DOHH2 (cell line): Measurements from ENCODE around the gene CEBPE.

Experiments
- H3F3A ChIP-seq: fragments of 200-600 bp; sonication (generic), shearing (Covaris generic); 2 replicates; pipeline ENCODE4 v1.6.0; 2016; ENCODE audit warnings: antibody characterized with exemption, mild to moderate bottlenecking; ENCODE audit not compliant: control insufficient read depth, insufficient read depth
- H3K27ac ChIP-seq: fragments of 200-600 bp; sonication (generic); 2 replicates; pipeline ENCODE4 v1.5.1; 2014; ENCODE audit warnings: low read depth, mild to moderate bottlenecking, low read length, moderate library complexity
- H3K27me3 ChIP-seq: fragments of 200-600 bp; sonication (generic); 2 replicates; pipeline ENCODE4 v1.6.1; 2014; ENCODE audit warnings: mild to moderate bottlenecking, low read length, mixed read lengths; ENCODE audit not compliant: control insufficient read depth
- H3K36me3 ChIP-seq: fragments of 200-600 bp; sonication (generic); 2 replicates; pipeline ENCODE4 v1.6.1; 2014; ENCODE audit warnings: mild to moderate bottlenecking, low read length, moderate library complexity, mixed read lengths; ENCODE audit not compliant: control insufficient read depth
- H3K4me1 ChIP-seq: fragments of 200-600 bp; sonication (generic); 2 replicates; pipeline ENCODE4 v1.6.1; 2014; ENCODE audit warnings: mild to moderate bottlenecking, low read length, mixed read lengths; ENCODE audit not compliant: control insufficient read depth
- H3K4me2 ChIP-seq: fragments of 200-600 bp; sonication (generic); 2 replicates; pipeline ENCODE4 v1.6.0; 2014; ENCODE audit warnings: mild to moderate bottlenecking, low read length, moderate library complexity
- H3K4me3 ChIP-seq: fragments of 200-600 bp; sonication (generic); 2 replicates; pipeline ENCODE4 v1.5.1; 2014; ENCODE audit warnings: mild to moderate bottlenecking, low read length, mixed read lengths
- H3K79me2 ChIP-seq: fragments of 200-600 bp; sonication (generic); 2 replicates; pipeline ENCODE4 v1.6.1; 2014; ENCODE audit warnings: mild to moderate bottlenecking, low read length, mixed read lengths; ENCODE audit not compliant: control insufficient read depth
- H3K9me2 ChIP-seq: fragments of 200-600 bp; sonication (generic); replicated peaks from 2 replicates; pipeline ENCODE4 v1.6.1; 2014; ENCODE audit warnings: mild to moderate bottlenecking, low read length, mixed read lengths; ENCODE audit not compliant: control insufficient read depth
- H3K9me3 ChIP-seq: fragments of 200-600 bp; sonication (generic); 2 replicates; pipeline ENCODE4 v1.6.1; 2014; ENCODE audit warnings: antibody characterized with exemption, low read length, mixed read lengths; ENCODE audit not compliant: control insufficient read depth, insufficient read depth
- H4K20me1 ChIP-seq: fragments of 200-600 bp; sonication (generic); 2 replicates; pipeline ENCODE4 v1.6.0; 2014; ENCODE audit warnings: low read depth, mild to moderate bottlenecking, antibody characterized with exemption, low read length, moderate library complexity; ENCODE audit not compliant: control insufficient read depth, insufficient read depth
- CTCF ChIP-seq: fragments of 200-600 bp; sonication (generic); IDR thresholded peaks from one replicate; pipeline ENCODE4 v1.5.1; 2014; ENCODE audit warnings: antibody characterized with exemption, mild to moderate bottlenecking, low read depth, low read length; ENCODE audit not compliant: poor library complexity, severe bottlenecking
- EZH2phosphoT487 ChIP-seq: fragments of 200-600 bp; sonication (generic); IDR thresholded peaks from 2 replicates; pipeline ENCODE4 v1.6.1; 2017; ENCODE audit warnings: borderline replicate concordance, mild to moderate bottlenecking, antibody characterized with exemption, low read length, moderate library complexity, mixed read lengths

Gene CEBPE

DNA sequence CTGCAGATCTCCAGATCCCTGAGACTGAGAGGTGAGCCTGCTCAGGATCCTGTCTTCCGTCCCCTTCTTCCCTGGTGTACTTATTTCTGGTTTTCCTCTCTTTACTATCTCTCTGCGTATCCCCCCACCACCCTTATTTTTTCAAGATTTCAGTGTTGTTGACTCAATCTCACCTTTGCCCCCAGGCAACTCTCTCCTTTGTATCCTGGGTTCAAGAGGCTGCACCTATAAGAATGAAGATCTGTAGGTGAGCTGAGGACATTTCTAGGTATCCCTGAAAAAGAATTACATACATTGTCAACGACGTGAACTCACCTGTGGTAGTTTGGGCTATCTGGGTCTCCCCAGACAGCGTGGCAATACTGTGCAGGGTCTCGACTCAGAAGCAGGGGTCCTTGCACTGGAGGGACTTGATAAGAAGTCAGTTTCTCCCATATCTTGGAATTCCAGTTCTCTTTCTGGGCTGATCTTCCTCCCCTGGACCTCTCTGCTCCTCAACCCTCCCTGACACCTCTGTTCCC lies 14.9 kb downstream of the CEBPE start:
- Histone ChIP-seq H3K27ac (no peak overlapping the region), H3K36me3 (no peaks in the 10 kb centered on the region), H4K20me1 (no peaks in the 10 kb centered on the region), H3F3A (no peaks in the 10 kb centered on the region), H3K4me3 (no peak overlapping the region), H3K9me3 (no peaks in the 10 kb centered on the region), H3K27me3 (no peaks in the 10 kb centered on the region; the same call in 1 of the 2 replicates), H3K9me2 (no peaks in the 10 kb centered on the region), H3K79me2 (no peaks in the 10 kb centered on the region), H3K4me2 (no peak overlapping the region), H3K4me1 (peaks cover 12% of the 10 kb centered on the region)
- TF ChIP-seq CTCF (no peak), EZH2phosphoT487 (no peak)

DNA sequence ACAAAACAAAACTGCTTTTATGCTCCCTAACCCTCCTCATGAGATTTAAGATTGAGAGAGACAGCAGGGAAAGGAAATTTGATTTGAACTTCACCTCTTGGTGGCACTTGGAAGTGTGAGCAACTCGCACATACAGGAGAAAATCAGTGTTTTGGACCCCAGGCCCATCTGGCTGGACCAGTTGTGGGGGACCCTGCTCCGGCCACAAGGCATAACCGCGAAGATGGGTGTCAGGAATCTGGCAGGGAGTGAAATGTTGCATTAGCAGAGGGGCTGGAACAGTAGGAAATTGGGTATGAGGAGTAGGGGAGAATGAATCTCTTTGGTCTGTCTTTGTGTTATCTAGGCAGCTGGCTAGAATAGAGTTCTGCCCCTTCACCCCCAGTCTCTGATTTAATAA lies 15.5 kb downstream of the CEBPE start:
- Histone ChIP-seq H3K27ac (no peak overlapping the region), H3K79me2 (no peaks in the 10 kb centered on the region), H3K27me3 (no peaks in the 10 kb centered on the region; the same call in 1 of the 2 replicates), H3K36me3 (peaks cover 3% of the 10 kb centered on the region; the same call in 1 of the 2 replicates), H4K20me1 (no peaks in the 10 kb centered on the region), H3K9me2 (no peaks in the 10 kb centered on the region), H3K4me2 (no peak overlapping the region), H3K4me3 (no peak overlapping the region), H3K4me1 (peaks cover 12% of the 10 kb centered on the region), H3F3A (no peaks in the 10 kb centered on the region), H3K9me3 (no peaks in the 10 kb centered on the region)
- TF ChIP-seq EZH2phosphoT487 (no peak), CTCF (no peak)

- H3K9me3 ChIP-seq = no peaks in the 10 kb centered on the region
- H3F3A ChIP-seq = no peaks in the 10 kb centered on the region
- H3K4me1 ChIP-seq = peaks cover 12% of the 10 kb centered on the region
- H3K4me2 ChIP-seq = no peak overlapping the region
- H3K27me3 ChIP-seq = no peaks in the 10 kb centered on the region; the same call in 1 of the 2 replicates
- peaks cover 11% of the 10 kb centered on the region for H3K36me3 ChIP-seq
- H4K20me1 ChIP-seq = no peaks in the 10 kb centered on the region
- H3K79me2 ChIP-seq = peaks cover 6% of the 10 kb centered on the region
- TF ChIP-seq EZH2phosphoT487 (no peak), CTCF (no peak)
- H3K9me2 ChIP-seq = no peaks in the 10 kb centered on the region
- H3K4me3 ChIP-seq = no peak overlapping the region
- H3K27ac ChIP-seq = no peak overlapping the region
These were observed 16.3 kb downstream of the CEBPE start for GRCh38 chr14:23102801-23103200.
